Activated CD8-positive, alpha-beta memory T cell treated with anti-CD3 and anti-CD28 coated beads, Interleukin-2, amount 50 U/mL, for 4 hours (primary cell): Measurements from ENCODE around the gene SEMA7A.
A peak's percentile ranks its signal among the peaks of the same experiment; 100 is the strongest.

Experiments used
- DNase-seq: peaks from one replicate; pipeline ENCODE4 v3.0.0-alpha.2; 2020

SEMA7A gene

GRCh38 chr15:74384881-74385643, 48.7 kb downstream of the SEMA7A start:
- DNase-seq: peak; percentile 65

DNA sequence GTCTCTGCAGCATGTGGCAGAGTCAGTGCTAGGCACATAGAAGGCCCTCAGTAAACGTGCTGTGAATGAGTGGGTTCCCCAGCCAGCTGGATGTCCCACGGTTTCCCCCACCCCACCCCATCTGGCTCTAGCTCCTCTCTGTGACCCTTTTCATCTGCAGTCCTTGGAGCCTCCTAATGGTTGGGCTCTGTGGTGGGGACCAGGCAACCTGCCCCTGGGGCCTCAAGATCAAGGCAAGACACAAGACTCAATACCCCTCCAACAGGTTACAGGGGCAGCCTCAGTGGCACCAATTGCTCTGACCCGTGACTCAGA, 49.2 kb downstream of the SEMA7A start:
- DNase-seq: no peak

- peak; percentile 83 for DNase-seq
These were observed 49.8 kb downstream of the SEMA7A start for GRCh38 chr15:74383695-74384565.

DNA sequence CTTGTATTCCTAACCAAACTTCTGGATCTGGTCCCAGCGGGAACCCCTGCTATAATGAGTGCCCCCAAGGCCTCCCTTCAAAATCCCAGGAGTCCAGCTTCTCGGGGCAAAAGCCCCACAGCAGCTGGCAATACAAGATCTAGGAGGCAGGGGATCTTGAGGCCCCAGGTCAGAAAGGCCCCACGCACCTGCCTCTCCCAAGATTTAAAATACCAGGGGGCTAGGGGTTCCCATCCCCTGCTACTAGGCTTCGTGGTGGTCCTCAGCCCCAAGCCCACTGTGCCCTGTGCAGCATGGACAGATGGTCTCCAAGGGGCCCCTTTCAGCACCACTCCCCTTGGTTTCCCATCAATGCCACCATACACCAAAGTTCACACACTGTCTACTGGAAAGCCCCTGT, 50.5 kb downstream of the SEMA7A start:
- no peak for DNase-seq

GRCh38 chr15:74382004-74382816, 51.5 kb downstream of the SEMA7A start:
- DNase-seq: peak; percentile 79

DNA sequence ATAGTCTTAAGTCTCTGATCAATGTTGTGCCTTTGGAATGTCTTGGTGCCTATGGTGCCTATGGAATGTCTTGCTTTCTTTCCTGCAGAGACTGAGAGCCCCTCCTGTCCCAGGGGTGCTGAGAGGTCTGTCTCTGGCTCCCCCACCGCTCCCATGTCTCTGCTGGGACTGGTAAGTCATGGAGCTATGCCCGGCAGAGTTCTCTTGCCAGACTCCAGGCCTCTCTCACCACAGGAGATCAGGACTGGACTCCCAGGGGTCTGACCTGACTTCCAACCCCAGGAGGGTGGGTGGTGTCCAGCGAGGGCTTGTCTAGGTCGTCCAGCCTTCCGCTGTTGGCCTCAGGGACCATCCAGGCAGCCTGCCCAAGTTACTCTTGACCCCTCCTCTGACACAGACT, 52.3 kb downstream of the SEMA7A start:
- DNase-seq: peak; percentile 17

DNA sequence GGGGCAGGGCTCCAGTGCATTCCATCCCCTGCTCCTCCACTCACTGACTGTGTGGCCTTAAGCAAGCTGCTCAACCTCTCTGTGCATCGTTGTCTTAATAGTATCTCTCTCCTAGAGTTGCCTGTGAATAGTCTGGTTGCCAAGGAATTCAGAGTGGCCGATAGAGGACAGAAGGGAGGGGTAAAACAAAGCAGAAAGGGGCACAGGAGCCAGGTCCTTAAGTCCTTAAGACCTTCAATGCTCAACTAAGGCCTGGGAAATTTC, 52.6 kb downstream of the SEMA7A start:
- no peak for DNase-seq

DNA sequence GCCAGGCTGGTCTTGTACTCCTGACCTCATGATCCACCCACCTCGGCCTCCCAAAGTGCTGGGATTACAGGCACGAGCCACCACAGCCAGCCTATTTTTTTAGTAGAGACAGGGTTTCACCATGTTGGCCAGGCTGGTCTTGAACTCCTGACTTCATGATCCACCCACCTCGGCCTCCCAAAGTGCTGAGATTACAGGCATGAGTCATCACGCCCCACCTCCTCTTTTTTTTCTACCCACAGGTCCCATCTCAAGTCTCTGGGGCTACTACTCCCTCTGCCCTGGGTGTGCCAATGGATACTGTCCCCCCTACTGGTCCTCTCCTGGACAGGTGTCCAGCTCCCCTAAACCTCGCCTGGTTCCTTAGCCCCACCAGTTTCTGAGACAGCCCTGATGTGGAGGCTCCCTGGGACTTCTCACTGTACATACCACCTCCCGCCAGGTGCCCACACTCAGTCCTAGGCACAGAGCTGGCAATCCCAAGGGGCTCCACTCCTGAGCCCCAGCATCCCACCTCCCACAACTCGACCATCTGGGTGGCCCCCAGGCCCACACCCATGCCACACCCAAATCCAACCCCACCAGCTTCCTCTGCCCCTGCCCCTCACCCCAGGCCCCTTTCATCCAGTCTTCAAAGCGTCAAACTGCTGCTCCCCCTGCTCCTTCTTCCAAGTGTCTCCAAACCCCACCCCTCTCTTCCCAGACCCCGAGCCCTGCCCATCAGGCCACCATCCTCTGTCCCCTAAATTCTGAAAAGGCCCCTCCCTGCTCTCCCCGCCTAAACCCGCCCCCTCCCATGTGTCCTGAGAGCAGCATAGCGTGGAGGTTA, 53.2 kb downstream of the SEMA7A start:
- DNase-seq: no peak

DNA sequence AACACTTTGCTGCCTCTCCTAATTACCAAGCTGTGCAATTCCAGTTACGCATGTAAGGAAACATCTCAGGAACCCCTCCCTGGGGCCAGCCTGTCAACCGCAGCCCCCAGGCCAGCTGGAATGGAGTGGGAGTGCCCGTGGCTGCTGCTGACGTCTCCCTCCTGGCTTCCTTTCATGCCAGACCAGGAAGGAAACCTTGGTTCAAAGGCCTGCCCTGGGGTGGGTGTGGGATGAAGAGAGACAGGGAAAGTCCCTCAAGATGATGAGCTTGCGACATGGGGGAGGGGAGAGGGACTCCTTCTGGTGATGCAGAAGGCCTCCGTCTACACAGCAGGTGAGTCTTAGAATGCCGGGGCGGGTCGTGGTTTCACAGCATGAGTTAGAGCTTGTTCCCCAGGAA, 54.9 kb downstream of the SEMA7A start:
- DNase-seq: peak; percentile 64

GRCh38 chr15:74377831-74378766, 55.7 kb downstream of the SEMA7A start:
- DNase-seq: no peak

DNA sequence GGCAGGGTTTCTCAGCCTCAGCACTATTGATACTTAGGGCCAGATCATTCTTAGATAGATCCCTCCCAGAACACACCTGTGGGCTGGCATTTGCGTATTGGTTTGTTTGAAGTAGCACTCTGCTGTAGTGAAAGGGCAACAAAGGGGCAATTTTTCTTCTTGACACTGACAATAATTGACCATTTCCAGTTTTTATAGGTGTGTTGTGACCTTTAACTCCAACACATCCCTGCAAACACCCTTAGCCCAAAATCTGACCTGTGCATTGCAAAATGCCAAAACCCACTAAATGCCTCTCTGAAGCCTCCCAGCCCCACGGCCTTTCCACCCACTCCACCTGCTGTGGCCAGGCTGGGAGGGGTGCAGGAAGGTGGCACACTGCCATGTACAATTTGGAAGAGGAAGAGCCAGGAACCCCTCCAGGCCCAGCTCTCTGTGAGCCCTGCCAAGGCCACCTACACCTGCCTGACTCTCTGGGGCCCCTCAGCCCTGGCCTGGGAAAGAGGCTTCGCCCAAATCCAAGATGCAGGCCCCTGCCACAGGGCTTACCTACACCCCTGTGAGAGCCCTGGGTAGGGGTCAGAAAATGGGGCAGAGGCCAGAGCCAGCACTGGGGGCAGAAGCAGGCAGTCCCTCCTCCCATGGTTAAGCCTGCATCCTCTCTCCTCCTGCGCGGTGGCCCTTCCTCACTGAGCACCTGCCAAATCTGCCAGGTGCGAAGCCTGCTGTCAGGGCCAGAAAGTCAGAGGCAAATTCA, 56.8 kb downstream of the SEMA7A start:
- DNase-seq: no peak

DNA sequence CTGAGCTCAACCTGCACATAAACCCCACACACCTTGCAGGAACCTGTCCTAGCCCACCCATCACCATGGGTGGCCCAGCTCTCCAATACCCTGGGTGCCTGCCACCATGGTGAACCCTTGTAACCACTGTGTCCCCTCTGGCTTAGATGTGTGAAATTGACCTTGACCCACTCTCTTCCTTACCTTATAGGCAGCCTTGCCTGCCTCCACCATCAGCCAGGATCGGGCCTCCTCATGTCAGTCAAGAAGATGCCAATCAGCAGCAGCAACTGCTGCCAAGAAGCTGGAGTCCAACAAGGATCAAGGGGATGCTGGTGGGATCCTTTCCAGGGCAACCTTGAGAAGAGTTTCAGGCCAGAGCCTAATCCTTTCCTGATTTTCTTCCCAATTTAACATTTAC, 57.5 kb downstream of the SEMA7A start:
- no peak for DNase-seq

DNA sequence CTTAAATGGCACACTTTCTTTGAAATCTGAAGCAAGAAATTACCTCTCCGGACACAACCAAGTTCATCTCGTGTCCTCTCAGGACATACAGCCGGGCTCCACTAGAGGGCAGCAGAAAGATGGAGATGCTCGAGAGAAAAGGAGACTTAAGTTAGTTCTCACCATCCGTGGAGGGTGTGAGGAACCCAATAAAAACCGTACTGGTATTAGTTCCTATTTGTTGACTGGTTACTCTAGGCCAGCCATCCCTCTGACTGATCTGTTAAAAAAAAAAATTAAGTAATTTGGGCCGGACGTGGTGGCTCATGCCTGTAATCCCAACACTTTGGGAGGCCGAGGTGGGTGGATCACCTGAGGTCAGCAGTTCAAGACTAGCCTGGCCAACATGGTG, 58.5 kb downstream of the SEMA7A start:
- peak; percentile 86 for DNase-seq

GRCh38 chr15:74374648-74375302, 59.0 kb downstream of the SEMA7A start:
- DNase-seq: no peak

- peak; percentile 95 for DNase-seq
These were observed 59.8 kb downstream of the SEMA7A start for GRCh38 chr15:74373731-74374647.

DNA sequence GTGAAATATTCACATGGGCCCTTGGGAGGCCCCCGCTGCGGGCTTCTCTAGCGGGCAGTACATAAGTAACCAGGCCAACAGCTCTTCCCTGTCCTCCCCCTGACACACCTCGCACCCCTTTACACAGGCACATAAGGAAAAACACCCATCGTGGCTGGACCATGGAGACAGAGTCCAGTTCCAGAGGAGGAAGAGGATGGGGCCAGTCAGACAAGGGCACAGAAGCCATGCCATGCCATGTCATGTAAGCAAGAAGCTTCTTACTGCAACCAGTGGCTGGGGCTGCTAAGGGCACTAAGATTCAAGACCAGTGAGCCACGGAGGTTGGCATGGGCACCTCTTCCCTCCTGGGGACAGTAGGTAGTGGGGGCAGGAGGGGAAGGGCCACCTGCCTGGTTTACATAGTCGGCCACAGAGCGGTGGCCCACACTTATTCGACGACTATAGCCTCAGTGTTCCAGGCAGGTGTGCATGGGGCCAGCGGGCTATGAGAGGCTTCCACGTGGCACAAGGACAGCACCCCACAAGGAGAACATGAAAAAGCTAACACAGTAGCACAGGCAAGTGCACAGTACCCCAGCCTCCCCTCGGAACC, 60.6 kb downstream of the SEMA7A start:
- DNase-seq: peak; percentile 14

- DNase-seq: no peak
These were observed 63.3 kb downstream of the SEMA7A start for GRCh38 chr15:74370471-74370870.

GRCh38 chr15:74369756-74370155, 64.0 kb downstream of the SEMA7A start:
- no peak for DNase-seq
